ENCODE results near the gene SYT2.
A peak's percentile ranks its signal among the peaks of the same experiment; 100 is the strongest.

Gene SYT2

DNA sequence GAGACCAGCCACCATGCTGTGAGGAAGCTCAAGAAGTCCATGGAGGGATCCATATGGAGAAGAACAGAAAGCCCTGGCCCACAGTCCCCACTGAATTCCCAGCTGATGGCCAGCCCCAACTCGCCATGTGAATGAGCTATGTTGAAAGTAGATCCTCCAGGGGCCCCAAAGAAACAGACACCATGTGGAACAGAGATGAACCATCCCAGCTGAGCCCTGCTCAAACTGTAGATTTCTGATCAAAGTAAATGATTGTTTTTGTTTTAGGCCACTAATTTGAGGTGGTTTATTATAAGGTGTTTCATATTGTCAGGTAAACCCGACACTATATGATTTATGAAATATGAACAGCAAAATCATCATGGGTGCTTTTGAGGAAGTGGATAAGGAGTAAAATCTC lies 32.8 kb downstream of the SYT2 start:
- DNase-seq (ENCODE audit: low read depth in 2 of 2), result no peak

GRCh38 chr1:202673531-202673930 lies 36.7 kb downstream of the SYT2 start:
- no peak for DNase-seq (ENCODE audit: low read depth in 2 of 2)

GRCh38 chr1:202671399-202671798 lies 38.9 kb downstream of the SYT2 start:
- DNase-seq (ENCODE audit: low read depth in 2 of 2), result no peak

GRCh38 chr1:202665417-202665816 lies 44.8 kb downstream of the SYT2 start:
- DNase-seq (ENCODE audit: low read depth in 2 of 2), result no peak

GRCh38 chr1:202664083-202664482 lies 46.2 kb downstream of the SYT2 start:
- DNase-seq (ENCODE audit: low read depth in 2 of 2), result no peak

- no peak for DNase-seq (ENCODE audit: low read depth in 2 of 2)
Observed at GRCh38 chr1:202663131-202663530, 47.1 kb downstream of the SYT2 start.

DNA sequence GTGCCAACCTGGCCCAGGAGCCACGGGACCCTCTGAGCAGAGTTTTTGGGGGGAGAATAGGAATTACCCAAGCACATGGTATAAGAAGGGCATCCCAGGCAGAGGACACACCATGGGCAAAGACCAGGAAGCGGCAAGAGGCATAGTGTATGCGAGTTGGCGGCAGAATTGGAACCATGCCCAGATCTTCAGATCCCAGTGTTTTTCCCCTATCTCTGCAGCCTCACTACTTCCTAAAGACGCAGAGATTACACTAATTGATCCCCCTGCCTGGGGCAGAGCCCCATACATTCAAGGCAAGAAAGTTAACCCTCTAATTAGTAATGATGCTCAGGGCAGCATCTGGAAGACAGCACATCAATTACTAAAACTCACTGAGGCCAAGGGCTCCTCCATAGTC lies 48.2 kb downstream of the SYT2 start:
- DNase-seq (ENCODE audit: low read depth in 2 of 2), result no peak

DNA sequence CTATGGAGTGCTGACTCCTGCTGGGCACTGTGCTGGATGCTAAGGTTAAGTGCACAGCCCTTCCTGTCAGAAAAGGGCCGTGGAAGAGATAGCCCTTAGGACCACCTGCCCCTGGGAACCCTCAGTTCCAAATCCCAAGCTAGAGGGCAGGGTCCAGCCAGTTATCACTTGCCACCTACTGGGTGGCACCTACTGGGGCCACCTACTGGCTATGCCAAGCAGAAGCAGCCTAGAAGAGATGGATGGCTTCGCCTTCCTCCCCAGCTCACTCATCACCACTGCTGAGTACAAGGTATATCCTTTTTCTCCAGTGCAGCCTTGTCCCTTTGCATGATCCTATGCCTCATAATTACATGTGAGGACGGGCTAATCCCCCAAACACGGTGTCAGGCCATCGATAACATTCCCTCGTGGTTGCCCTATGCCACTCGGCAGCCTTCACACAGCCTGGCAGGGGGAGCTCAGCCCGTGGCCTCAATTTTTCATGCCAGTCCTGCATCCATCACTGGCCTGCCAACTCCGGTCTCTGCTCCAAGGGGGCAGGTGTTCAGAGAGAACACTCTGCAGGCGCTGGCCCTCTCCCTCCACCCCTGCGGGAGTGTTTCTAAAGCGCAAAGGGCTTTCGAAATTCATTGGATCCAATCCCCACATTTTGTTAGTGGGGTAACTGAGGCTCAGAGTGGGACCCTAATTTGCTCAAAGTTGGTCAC lies 49.0 kb downstream of the SYT2 start:
- DNase-seq (ENCODE audit: low read depth in 2 of 2), result no peak

GRCh38 chr1:202659974-202660373 lies 50.3 kb downstream of the SYT2 start:
- DNase-seq (ENCODE audit: low read depth in 2 of 2), result no peak

- no peak for DNase-seq (ENCODE audit: low read depth in 2 of 2)
Observed at GRCh38 chr1:202659541-202659940, 50.7 kb downstream of the SYT2 start.

DNA sequence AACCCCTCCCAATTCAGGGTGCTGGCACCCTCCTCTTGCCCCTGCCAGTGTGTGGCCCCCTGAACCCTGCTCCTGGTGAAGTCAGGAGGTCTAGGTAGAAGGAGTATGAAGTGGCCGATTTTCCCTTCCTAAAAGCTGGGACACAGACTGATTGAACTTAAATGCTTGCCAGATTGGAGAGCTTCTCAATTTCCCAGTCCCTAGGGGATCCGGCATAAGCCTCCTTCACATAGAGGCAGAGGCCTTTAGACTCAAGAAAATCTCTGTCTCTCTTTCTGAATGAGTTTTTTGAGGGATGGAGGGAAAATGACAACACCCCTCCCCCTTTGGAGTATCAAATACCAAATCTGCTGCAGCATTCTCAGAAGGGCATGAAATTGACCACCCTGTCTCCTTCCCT lies 51.5 kb downstream of the SYT2 start:
- no peak for DNase-seq (ENCODE audit: low read depth in 2 of 2)

- no peak for DNase-seq (ENCODE audit: low read depth in 2 of 2)
Observed at GRCh38 chr1:202658251-202658759, 51.9 kb downstream of the SYT2 start.

DNA sequence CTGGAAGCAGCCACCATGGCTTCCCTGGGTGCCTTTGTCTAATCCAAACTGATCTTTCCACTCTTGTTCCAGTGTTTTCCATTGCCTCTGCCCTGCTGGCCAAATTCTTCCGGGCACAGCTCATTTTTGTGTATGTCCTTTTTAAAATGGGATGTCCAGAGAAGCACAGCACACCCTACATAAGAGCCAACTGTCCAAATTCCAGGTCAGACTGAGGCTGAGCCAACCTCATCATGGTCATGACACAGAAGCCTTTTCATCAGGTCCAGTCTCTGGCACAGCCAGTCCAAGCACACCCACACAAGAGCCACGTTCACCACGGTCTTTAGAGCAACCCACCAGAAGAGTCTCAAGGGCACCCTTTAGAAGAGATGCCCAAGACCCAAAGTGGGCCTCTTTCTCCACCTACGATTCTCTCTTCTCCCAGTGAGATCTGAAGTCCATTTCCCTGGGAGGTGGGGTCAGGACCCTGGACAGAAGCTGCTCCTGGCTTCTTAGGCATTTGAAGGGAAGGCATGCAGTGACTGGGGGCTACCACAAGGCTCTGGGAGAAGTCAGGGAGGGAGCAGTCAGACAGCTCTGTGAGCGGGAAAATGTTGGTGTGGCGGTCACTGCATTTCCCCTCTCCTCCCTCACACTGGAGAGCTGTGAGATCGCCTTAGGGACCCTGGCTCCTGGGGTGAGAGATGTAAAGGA lies 53.2 kb downstream of the SYT2 start:
- peak in 1 of 2 experiments; percentile 10 for DNase-seq (ENCODE audit: low read depth in 2 of 2)

- DNase-seq (ENCODE audit: low read depth in 2 of 2), result no peak
Observed at GRCh38 chr1:202656057-202656456, 54.2 kb downstream of the SYT2 start.

DNA sequence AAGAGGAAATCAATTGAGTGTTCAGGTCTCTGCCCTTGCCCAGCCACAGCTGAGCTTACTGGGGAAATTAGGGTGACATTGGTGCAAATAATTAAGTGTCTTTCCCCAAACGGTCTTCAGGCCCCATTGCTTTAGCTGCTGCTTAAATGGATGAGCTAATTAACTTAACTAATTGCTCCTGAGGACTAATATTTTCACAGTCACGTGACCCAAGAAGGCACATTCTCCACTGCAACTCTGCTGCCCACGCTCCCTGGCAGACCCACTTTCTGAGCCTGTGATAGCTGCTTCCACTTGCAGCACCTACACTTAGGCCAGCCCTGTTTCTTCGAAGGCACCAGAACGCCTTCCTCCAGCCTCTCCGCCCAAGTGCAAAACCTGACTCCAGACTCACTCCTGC lies 56.2 kb downstream of the SYT2 start:
- no peak for DNase-seq (ENCODE audit: low read depth in 2 of 2)

- DNase-seq (ENCODE audit: low read depth in 2 of 2), result no peak
Observed at GRCh38 chr1:202649553-202650392, 60.5 kb downstream of the SYT2 start.

DNA sequence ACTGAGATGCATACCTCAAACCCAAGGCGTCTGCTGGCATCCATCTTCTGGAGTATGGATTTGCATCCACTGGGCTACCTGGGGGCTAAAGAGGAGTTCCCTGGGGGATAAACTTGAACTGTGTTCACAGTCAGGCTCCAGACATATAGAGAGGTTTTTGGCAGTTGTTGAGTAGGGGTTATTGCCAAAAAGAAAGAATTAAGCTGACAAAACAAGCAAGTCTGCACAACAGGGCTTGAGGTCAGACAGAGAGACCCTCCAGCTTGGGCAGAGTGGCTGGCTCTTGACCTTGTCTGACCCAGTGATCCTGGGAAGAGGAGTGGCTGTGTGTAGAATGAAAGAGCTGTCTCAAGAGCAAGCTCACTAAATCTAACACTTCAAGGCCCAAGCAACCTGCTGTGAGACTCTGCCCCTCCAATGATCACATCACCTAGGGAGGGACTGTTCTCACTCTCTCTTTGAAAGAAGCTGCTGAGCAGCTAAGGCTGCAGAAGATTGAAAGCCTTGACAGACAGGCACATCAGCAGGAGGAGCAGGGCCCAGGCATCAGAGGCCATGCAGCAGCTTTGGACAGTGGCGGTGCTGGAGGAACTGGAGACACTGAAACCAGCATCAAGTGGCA lies 61.5 kb downstream of the SYT2 start:
- DNase-seq (ENCODE audit: low read depth in 2 of 2), result no peak

- no peak for DNase-seq (ENCODE audit: low read depth in 2 of 2)
Observed at GRCh38 chr1:202645097-202645476, 65.2 kb downstream of the SYT2 start.

DNA sequence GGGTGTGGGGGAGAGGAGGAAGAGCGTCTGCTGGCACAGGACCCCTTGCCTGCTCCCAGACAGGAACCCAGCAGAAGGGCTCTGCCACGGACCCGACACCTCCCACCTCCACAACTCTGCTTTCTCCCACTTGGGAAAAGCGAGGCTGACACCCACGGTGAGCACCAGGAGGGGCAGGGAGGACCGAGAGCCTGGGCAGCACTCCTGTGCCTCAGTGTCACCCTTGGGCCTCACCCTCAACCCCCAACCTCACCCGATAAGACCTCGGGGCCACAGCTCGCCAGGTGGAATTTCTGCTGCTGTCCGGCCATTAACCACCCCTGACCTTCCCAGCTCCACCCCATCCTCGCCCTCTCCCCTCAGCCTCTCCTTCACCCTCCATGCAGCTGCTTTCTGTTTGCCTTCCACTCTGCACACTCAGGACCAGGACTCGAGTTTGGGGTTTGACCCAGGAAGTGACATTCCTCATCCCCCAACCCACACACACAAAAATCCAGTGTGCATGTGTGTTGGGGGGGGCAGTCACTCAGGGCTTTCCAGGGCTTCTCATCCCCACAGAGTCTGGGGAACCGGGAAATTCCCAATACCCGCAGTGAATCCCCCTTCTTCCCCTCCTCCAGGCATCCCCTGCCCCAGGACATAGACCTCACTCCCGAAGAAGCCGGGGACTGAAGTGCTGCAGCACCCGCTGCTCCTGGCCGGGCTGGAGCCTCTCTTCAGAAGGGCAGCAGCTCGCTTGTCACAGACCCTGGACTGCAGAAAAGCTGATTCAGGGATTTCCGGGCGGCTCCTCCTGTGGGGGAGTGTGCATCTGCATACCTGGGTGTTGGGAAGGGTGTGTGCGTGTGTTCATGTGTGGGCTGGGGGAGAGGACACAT lies 65.8 kb downstream of the SYT2 start:
- DNase-seq (ENCODE audit: low read depth in 2 of 2), result no peak

DNA sequence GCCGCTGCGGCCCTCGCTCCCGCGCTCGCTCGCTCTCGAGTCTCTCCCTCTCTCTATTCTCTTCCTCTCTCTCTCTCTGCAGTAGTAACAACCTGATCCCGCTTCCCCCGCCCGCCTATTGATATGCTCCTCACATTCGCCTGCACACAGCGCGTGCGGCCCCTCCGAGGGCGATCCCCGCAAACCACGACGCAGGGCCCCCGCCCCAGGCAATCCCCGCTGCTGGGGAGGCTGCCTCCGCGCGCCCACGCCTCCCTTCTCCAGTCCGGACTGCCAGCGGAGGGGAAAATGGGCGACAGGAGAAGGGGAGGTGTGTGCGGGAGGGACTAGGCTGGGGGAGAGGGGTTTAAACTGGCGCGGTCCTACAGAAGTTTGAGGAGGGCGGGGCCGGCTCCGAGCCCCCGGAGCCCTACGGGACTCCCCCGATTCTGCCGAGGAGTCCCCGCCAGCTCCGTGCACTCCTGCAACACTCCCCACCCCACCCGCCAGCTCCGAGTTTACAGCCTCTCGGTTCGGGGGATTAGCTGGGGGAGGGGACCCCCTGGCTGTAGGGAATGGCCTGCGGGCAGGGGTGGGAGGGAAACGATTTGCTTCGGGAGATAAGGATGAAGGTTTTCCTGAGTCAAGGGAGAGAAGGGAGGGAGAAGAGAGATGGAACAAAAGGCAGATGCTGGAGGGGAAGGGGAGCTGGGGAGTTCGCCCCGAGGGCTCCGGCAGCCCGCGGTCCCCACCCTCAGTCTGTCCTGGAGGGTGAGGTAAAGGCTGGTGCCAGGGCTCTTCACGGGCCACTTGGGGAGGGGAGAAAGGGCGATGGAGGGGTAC lies 66.6 kb downstream of the SYT2 start:
- no peak for DNase-seq (ENCODE audit: low read depth in 2 of 2)
